Measurements from ENCODE around the gene HDGF. TPM values are rescaled to one million over a fixed set of nuclear protein-coding genes. Genes with fewer than 3 reads are reported as not detected.
A peak's percentile ranks its signal among the peaks of the same experiment; 100 is the strongest.

Gene HDGF
- total and polyA plus RNA-seq, 9 of the 15 experiments (the other 6 are each of a cell fraction or from before 2014, with no cell fraction given) = 38.8 to 601 (median 400) TPM

DNA sequence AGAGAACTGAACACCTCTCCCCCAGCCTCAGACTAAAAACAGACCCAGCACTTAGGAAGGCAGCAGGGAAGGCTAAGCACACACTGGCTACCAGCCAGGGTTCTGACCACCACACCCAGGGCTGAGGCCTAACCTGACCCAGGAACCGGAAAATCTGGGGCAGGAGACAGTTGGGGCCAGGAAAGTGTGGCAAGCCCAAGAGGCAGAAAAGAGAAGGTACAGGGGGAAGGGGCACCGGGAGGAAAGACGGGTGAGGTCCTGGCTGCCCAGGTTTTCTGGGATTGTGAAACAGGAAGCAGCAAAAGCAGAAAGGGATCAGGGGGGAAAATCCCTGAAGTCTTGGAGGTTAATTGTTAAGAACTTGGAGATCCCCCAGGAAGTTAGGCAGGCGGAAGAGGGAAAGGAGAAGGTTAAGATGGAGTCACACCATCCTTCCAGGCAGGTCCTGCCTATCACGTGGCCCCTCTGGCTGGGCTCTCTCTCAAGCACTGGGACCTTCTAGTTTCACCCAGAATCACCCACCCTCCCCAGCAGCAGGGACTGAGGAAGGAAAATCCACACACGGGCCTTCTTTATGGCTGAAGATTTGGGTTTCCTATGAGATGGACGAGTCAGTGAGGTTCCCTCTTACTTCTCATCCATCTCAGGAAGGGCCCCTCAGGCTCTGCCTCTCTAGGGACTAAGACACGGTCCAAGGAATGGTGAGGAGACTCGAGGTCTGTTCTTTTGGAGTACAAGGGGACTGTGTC, 2.6 kb downstream of the HDGF start:
- BruUV-seq (replicated peaks) = no TSS peak
- Histone ChIP-seq H3K9me1 (ENCODE audit: control insufficient read depth, insufficient read depth, low read length) (no peaks in the 10 kb centered on the region), H3K27ac (ENCODE audit: extremely low read depth, low read depth, low read length) (peak overlapping the region; percentile 89), H3K9me3 (replicated peaks; ENCODE audit: control insufficient read depth, insufficient read depth, low read depth, low read length) (no peaks in the 10 kb centered on the region), H3K79me2 (ENCODE audit: control insufficient read depth, insufficient read depth, low read length) (peaks cover 93% of the 10 kb centered on the region), H3K4me3 (peak overlapping the region; percentile 95), H3K36me3 (ENCODE audit: control insufficient read depth, insufficient read depth, low read length) (peaks cover 53% of the 10 kb centered on the region), H2AFZ (ENCODE audit: low read depth, low read length) (no peak overlapping the region), H3K4me2 (ENCODE audit: insufficient read depth, low read length) (peak overlapping the region; percentile 97), H3K27me3 (ENCODE audit: control insufficient read depth in 2 of 2, insufficient read depth in 2 of 2, low read length in 2 of 2) (no peaks in the 10 kb centered on the region), H4K20me1 (replicated peaks; ENCODE audit: control insufficient read depth, insufficient read depth, low read length) (peaks cover 26% of the 10 kb centered on the region), H3K4me1 (replicated peaks in 1 of 2; ENCODE audit: control insufficient read depth in 2 of 2, insufficient read depth in 2 of 2, low read length in 2 of 2) (peaks cover 34 to 44% of the 10 kb centered on the region in 2 experiments), H3K9ac (ENCODE audit: insufficient read depth in 1 of 2, low read depth in 2 of 2, low read length in 2 of 2) (peak overlapping the region; percentile 94 to 96)
- FAIRE-seq = peak; percentile 49
- WGBS (ENCODE audit: insufficient coverage, low coverage, missing lambda C conversion rate) = 3% methylated on average over 8 of the region's 9 CpGs
- in situ Hi-C loops (cut with MboI) (loop anchor here (25.0 kb wide), 1 partner anchor 1437 kb away; the partner anchor contains the start of genes FDPS, PKLR and RUSC1), intact Hi-C loops (cut with micrococcal nuclease) (no loop called here)
- ATAC-seq = peak; percentile 12
- DNase-seq (ENCODE audit: extremely low read depth in 1 of 4, low spot score in 3 of 4) = peak in 1 of 4 experiments; percentile 73
- ChIA-PET CTCF (ENCODE audit: low intra/inter-chr PET ratio) (no interaction called here), POLR2A (no interaction called here)
- TF ChIP-seq HMBOX1 (IDR thresholded peaks at IDR 0.05) (peak; percentile 48; the same call in 1 of the 2 replicates), BRD9 (IDR thresholded peaks at IDR 0.05; ENCODE audit: low read depth, partially characterized antibody) (peak; percentile 14), POLR2H (tag; IDR thresholded peaks at IDR 0.05; ENCODE audit: low read depth) (no peak), E4F1 (CRISPR knock-in tag; IDR thresholded peaks at IDR 0.05; ENCODE audit: borderline replicate concordance) (no peak), MIER1 (IDR thresholded peaks at IDR 0.05; ENCODE audit: low read depth) (no peak), FOXK2 (conservative IDR thresholded peaks at IDR 0.05 in 1 of 2, IDR thresholded peaks at IDR 0.05 in 1 of 2; ENCODE audit: low read depth in 2 of 2) (no peak), MNT (conservative IDR thresholded peaks at IDR 0.05) (peak; percentile 35 to 49; a peak in 2 of 4 replicates), IRF9 (tag; IDR thresholded peaks at IDR 0.05) (no peak), NFE2L1 (tag; IDR thresholded peaks at IDR 0.05; ENCODE audit: borderline replicate concordance, low read depth) (no peak), NKRF (IDR thresholded peaks at IDR 0.05; ENCODE audit: borderline replicate concordance) (peak; percentile 6; the same call in 1 of the 2 replicates), RBM34 (IDR thresholded peaks at IDR 0.05; ENCODE audit: borderline replicate concordance, insufficient read depth, low read length) (no peak)

Data from K562 (cell line).